DND-41 (cell line): Measurements from ENCODE around the gene TTC28.

Experiments
- EZH2 ChIP-seq: IDR thresholded peaks from 3 replicates; pipeline ENCODE4 v1.6.1; 2012; ENCODE audit warnings: borderline replicate concordance, low read depth, mild to moderate bottlenecking, moderate library complexity, low read length, inconsistent platforms; ENCODE audit not compliant: severe bottlenecking
- TF ChIP-seq, protein P1 (sequence below): IDR thresholded peaks from 2 replicates; pipeline ENCODE4 v1.5.1; 2012; ENCODE audit warnings: borderline replicate concordance, low read length, moderate library complexity, mild to moderate bottlenecking; ENCODE audit not compliant: poor library complexity, severe bottlenecking; ENCODE audit errors: extremely low read depth

DNA sequence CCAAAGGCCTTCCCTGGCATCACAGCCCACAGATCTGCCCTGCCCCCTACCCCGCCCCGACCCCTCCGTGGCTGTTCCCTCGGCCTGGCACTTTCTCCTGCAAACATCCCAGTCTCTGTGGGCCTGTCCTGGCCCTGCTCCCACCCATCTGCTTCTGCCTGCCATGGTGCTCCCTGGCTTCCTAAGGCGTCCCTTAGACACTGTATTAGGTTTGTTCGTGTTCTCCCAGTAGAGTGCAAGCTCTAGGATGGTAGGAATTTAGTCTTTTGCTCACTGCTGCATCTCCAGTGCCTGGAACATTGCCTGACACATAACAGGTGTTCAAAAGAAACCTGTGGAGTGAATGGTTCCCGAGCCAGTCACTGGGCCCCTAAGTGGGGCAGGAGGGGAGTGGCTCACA, 690.9 kb downstream of the TTC28 start:
- TF ChIP-seq, protein P1, sequence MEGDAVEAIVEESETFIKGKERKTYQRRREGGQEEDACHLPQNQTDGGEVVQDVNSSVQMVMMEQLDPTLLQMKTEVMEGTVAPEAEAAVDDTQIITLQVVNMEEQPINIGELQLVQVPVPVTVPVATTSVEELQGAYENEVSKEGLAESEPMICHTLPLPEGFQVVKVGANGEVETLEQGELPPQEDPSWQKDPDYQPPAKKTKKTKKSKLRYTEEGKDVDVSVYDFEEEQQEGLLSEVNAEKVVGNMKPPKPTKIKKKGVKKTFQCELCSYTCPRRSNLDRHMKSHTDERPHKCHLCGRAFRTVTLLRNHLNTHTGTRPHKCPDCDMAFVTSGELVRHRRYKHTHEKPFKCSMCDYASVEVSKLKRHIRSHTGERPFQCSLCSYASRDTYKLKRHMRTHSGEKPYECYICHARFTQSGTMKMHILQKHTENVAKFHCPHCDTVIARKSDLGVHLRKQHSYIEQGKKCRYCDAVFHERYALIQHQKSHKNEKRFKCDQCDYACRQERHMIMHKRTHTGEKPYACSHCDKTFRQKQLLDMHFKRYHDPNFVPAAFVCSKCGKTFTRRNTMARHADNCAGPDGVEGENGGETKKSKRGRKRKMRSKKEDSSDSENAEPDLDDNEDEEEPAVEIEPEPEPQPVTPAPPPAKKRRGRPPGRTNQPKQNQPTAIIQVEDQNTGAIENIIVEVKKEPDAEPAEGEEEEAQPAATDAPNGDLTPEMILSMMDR, result no peak
- no peak for TF ChIP-seq EZH2
